BLaER1 (cell line): ENCODE measurements around the gene DOK3.
"Not testable (repeated sequence)": the region's sequence is repeated elsewhere in the genome, so short reads cannot be mapped to it uniquely, and the experiment has no call there.

ENCODE experiments used
- H3K27ac ChIP-seq: shearing (Covaris generic); formaldehyde crosslinking; 2 replicates; pipeline ENCODE4 v1.8.1; 2022
- H3K27me3 ChIP-seq: shearing (Covaris generic); formaldehyde crosslinking; 2 replicates; pipeline ENCODE4 v1.8.1; 2022
- H3K36me3 ChIP-seq: shearing (Covaris generic); formaldehyde crosslinking; 2 replicates; pipeline ENCODE4 v1.8.1; 2022
- H3K4me1 ChIP-seq: shearing (Covaris generic); formaldehyde crosslinking; 2 replicates; pipeline ENCODE4 v1.8.1; 2022
- H3K4me2 ChIP-seq: shearing (Covaris generic); formaldehyde crosslinking; 2 replicates; pipeline ENCODE4 v1.8.1; 2022
- H3K4me3 ChIP-seq: shearing (Covaris generic); formaldehyde crosslinking; 2 replicates; pipeline ENCODE4 v1.8.1; 2022
- H3K9ac ChIP-seq: shearing (Covaris generic); formaldehyde crosslinking; 2 replicates; pipeline ENCODE4 v1.8.1; 2022
- H3K9me3 ChIP-seq: shearing (Covaris generic); formaldehyde crosslinking; 2 replicates; pipeline ENCODE4 v1.8.1; 2022
- H4K20me1 ChIP-seq: shearing (Covaris generic); formaldehyde crosslinking; 2 replicates; pipeline ENCODE4 v1.8.1; 2022
- Cebpa-rat ChIP-seq: shearing (Covaris generic); IDR thresholded peaks from 2 replicates; pipeline ENCODE4 v1.8.1; 2022

DOK3 gene

GRCh38 chr5:177489119-177489716 is 20.4 kb downstream of the DOK3 start:
- Histone ChIP-seq H3K27ac (peak overlapping the region; percentile 79), H3K4me1 (peaks cover 67% of the 10 kb centered on the region), H3K4me2 (peak overlapping the region; percentile 82), H3K9ac (peak overlapping the region; percentile 53; the same call in 1 of the 2 replicates), H3K4me3 (0 out of 2 replicates have a peak overlapping the region, but pooled peaks have one; percentile 25), H4K20me1 (peaks cover 56% of the 10 kb centered on the region), H3K9me3 (no peaks in the 10 kb centered on the region), H3K36me3 (peaks cover 85% of the 10 kb centered on the region), H3K27me3 (no peaks in the 10 kb centered on the region)
- no peak for TF ChIP-seq Cebpa-rat

DNA sequence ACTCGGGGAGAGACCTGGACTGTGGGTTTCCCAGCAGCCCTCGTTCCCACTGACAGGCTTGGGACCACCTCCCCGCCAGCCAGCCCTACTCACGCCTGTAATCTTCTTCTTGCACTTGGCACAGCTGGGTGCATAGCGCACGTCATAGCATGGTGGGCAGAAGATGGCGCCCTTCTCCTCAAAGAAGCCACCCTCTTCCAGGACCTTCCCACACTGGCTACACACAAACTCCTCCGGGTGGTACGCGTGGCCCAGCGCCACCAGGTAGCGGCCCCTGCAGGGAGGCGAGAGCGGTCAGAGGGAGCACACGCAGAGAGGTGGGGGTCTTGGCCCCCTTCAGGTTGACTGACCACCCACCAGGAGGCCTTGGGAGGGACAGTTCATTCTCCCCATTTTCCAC is 21.7 kb downstream of the DOK3 start:
- Histone ChIP-seq H3K9me3 (no peaks in the 10 kb centered on the region), H4K20me1 (peaks cover 44% of the 10 kb centered on the region), H3K9ac (no peak overlapping the region), H3K4me2 (peak overlapping the region; percentile 82; the same call in 1 of the 2 replicates), H3K27me3 (no peaks in the 10 kb centered on the region), H3K4me1 (peaks cover 55% of the 10 kb centered on the region), H3K4me3 (no peak overlapping the region), H3K27ac (0 out of 2 replicates have a peak overlapping the region, but pooled peaks have one; percentile 19), H3K36me3 (peaks cover 87% of the 10 kb centered on the region)
- no peak for TF ChIP-seq Cebpa-rat

GRCh38 chr5:177487144-177487543 is 22.5 kb downstream of the DOK3 start:
- Histone ChIP-seq H3K36me3 (peaks cover 87% of the 10 kb centered on the region), H3K27ac (no peak overlapping the region), H3K9ac (no peak overlapping the region), H3K4me3 (no peak overlapping the region), H3K9me3 (no peaks in the 10 kb centered on the region), H4K20me1 (peaks cover 36% of the 10 kb centered on the region), H3K4me1 (peaks cover 46% of the 10 kb centered on the region), H3K27me3 (no peaks in the 10 kb centered on the region), H3K4me2 (no peak overlapping the region)
- no peak for TF ChIP-seq Cebpa-rat

- H3K4me2 ChIP-seq: no peak overlapping the region
- H3K4me1 ChIP-seq: peaks cover 40% of the 10 kb centered on the region
- no peak overlapping the region for H3K9ac ChIP-seq
- peaks cover 32% of the 10 kb centered on the region for H4K20me1 ChIP-seq
- no peak overlapping the region for H3K27ac ChIP-seq
- no peaks in the 10 kb centered on the region for H3K27me3 ChIP-seq
- no peak overlapping the region for H3K4me3 ChIP-seq
- peaks cover 89% of the 10 kb centered on the region for H3K36me3 ChIP-seq
- H3K9me3 ChIP-seq: no peaks in the 10 kb centered on the region
- no peak for TF ChIP-seq Cebpa-rat
Measured at GRCh38 chr5:177486256-177486655, 23.4 kb downstream of the DOK3 start.

- not testable (repeated sequence) for H3K27ac ChIP-seq, H3K4me3 ChIP-seq, H3K27me3 ChIP-seq, H3K9me3 ChIP-seq, H3K4me2 ChIP-seq
- Histone ChIP-seq H4K20me1 (peaks cover 27% of the 10 kb centered on the region), H3K9ac (peak overlapping the region; percentile 19; the same call in 1 of the 2 replicates), H3K4me1 (peaks cover 35% of the 10 kb centered on the region), H3K36me3 (peaks cover 86% of the 10 kb centered on the region)
Measured at GRCh38 chr5:177485753-177486152, 23.9 kb downstream of the DOK3 start.

GRCh38 chr5:177484902-177485549 is 24.6 kb downstream of the DOK3 start:
- Histone ChIP-seq H4K20me1 (peaks cover 26% of the 10 kb centered on the region), H3K27ac (peak overlapping the region; percentile 19), H3K4me3 (no peak overlapping the region), H3K36me3 (peaks cover 84% of the 10 kb centered on the region), H3K9ac (peak overlapping the region; percentile 19; the same call in 1 of the 2 replicates), H3K4me1 (peaks cover 35% of the 10 kb centered on the region), H3K4me2 (no peak overlapping the region), H3K27me3 (no peaks in the 10 kb centered on the region), H3K9me3 (no peaks in the 10 kb centered on the region)
- TF ChIP-seq Cebpa-rat: no peak

- Histone ChIP-seq H3K4me3 (no peak overlapping the region), H3K4me2 (no peak overlapping the region), H3K27me3 (no peaks in the 10 kb centered on the region), H3K9ac (no peak overlapping the region), H4K20me1 (peaks cover 25% of the 10 kb centered on the region), H3K9me3 (no peaks in the 10 kb centered on the region), H3K27ac (peak overlapping the region; percentile 19; the same call in 1 of the 2 replicates), H3K4me1 (peaks cover 35% of the 10 kb centered on the region), H3K36me3 (peaks cover 79% of the 10 kb centered on the region)
- no peak for TF ChIP-seq Cebpa-rat
Measured at GRCh38 chr5:177483994-177484901, 25.4 kb downstream of the DOK3 start.

DNA sequence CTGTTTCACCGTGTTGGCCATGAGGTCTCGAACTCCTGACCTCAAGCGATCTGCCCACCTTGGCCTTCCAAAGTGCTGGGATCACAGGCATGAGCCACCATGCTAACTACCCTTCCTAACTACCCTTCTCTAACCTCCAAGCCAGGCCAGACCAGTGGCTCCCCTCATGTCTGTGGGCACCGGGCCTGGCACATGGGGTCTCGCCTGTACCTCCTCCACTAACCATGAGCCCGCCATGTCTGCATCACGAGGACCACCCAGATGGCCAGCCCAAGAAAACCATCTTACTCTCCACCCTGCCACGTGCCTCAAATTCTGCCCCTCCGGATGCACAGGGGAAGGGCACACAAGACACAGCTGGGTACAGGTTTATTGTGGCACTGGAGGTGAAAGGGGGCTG is 26.6 kb downstream of the DOK3 start:
- Histone ChIP-seq H3K9ac (no peak overlapping the region), H4K20me1 (0 out of 2 replicates have a peak, but pooled peaks cover 17% of the 10 kb centered on the region), H3K9me3 (no peaks in the 10 kb centered on the region), H3K4me3 (no peak overlapping the region), H3K27ac (no peak overlapping the region), H3K4me1 (peaks cover 35% of the 10 kb centered on the region), H3K36me3 (peaks cover 68% of the 10 kb centered on the region), H3K27me3 (no peaks in the 10 kb centered on the region), H3K4me2 (no peak overlapping the region)
- TF ChIP-seq Cebpa-rat: no peak

GRCh38 chr5:177482359-177482795 is 27.2 kb downstream of the DOK3 start:
- H3K27me3 ChIP-seq: no peaks in the 10 kb centered on the region
- H3K4me2 ChIP-seq: no peak overlapping the region
- H3K36me3 ChIP-seq: peaks cover 61% of the 10 kb centered on the region
- no peaks in the 10 kb centered on the region for H3K9me3 ChIP-seq
- no peak overlapping the region for H3K4me3 ChIP-seq
- H4K20me1 ChIP-seq: 0 out of 2 replicates have a peak, but pooled peaks cover 11% of the 10 kb centered on the region
- H3K4me1 ChIP-seq: peaks cover 41% of the 10 kb centered on the region
- no peak for TF ChIP-seq Cebpa-rat
- no peak overlapping the region for H3K27ac ChIP-seq
- no peak overlapping the region for H3K9ac ChIP-seq
